ENCODE data around the gene STAG3.
"Not testable (repeated sequence)": the region's sequence is repeated elsewhere in the genome, so short reads cannot be mapped to it uniquely, and the experiment has no call there.

The STAG3 gene

GRCh38 chr7:100212631-100213286 is 35.0 kb downstream of the STAG3 start:
- DNase-seq (ENCODE audit: low read depth in 2 of 2): no peak

- no peak for DNase-seq (ENCODE audit: low read depth in 2 of 2)
Observed at GRCh38 chr7:100213672-100214071, 36.0 kb downstream of the STAG3 start.

GRCh38 chr7:100214356-100214755 is 36.6 kb downstream of the STAG3 start:
- DNase-seq (ENCODE audit: low read depth in 2 of 2): not testable (repeated sequence)

- DNase-seq (ENCODE audit: low read depth in 2 of 2): no peak
Observed at GRCh38 chr7:100215895-100216294, 38.2 kb downstream of the STAG3 start.

DNA sequence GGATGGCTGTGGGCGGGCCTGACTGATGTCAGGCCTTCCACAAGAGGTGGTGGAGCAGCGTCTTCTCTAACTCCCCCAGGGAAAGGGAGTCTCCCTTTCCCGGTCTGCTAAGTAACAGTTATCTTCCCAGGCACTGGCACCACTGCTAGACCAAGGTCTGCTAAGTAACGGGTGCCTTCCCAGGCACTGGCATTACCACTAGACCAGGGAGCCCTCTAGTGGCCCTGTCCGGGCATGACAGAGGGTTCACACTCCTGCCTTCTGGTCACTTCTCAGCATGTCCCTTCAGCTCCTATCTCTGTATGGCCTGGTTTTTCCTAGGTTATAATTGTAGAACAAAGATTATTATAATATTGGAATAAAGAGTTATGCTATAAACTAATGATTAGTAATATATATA is 40.2 kb downstream of the STAG3 start:
- DNase-seq (ENCODE audit: low read depth in 2 of 2): not testable (repeated sequence)

GRCh38 chr7:100219271-100219737 is 41.6 kb downstream of the STAG3 start:
- DNase-seq (ENCODE audit: low read depth in 2 of 2): no peak

GRCh38 chr7:100219801-100220585 is 42.3 kb downstream of the STAG3 start, which contains the start of gene PVRIG:
Gene PVRIG, plus strand, starts transcription at chr7:100219949. Its CDS starts 22 bp downstream, at chr7:100219971.
- not testable (repeated sequence) for DNase-seq (ENCODE audit: low read depth in 2 of 2)

GRCh38 chr7:100220586-100221230 is 43.0 kb downstream of the STAG3 start:
- no peak for DNase-seq (ENCODE audit: low read depth in 2 of 2)

- no peak for DNase-seq (ENCODE audit: low read depth in 2 of 2)
Observed at GRCh38 chr7:100221231-100221718, 43.6 kb downstream of the STAG3 start.

GRCh38 chr7:100221767-100222444 is 44.2 kb downstream of the STAG3 start:
- DNase-seq (ENCODE audit: low read depth in 2 of 2): no peak

- no peak for DNase-seq (ENCODE audit: low read depth in 2 of 2)
Observed at GRCh38 chr7:100222445-100223132, 44.9 kb downstream of the STAG3 start.

DNA sequence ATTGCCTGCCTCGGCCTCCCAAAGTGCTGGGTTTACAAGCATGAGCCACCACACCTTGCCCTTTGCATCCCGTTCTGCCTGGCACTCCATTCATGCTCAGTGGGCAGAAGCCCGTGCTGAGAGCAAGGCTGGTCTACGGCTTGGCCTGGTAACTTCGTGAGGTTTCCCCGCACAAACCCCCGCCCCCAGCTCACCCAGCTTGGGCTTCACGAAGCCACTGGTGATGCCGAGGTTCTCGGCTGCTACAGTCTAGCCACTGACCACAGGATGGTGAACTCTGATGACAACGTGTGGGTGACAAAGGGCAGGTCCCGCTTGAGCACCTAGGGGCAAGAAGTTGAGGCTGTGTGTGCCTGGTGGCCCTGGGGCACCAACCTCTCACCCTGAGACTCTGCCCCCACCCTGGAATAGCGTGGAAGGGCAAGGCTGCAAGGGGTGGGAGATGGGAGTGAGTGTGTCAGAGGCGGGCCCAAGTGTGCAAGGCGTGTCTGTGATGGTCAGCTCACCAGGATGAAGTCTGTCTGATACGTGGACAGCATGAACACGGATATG is 45.7 kb downstream of the STAG3 start:
- DNase-seq (ENCODE audit: low read depth in 2 of 2): not testable (repeated sequence)

DNA sequence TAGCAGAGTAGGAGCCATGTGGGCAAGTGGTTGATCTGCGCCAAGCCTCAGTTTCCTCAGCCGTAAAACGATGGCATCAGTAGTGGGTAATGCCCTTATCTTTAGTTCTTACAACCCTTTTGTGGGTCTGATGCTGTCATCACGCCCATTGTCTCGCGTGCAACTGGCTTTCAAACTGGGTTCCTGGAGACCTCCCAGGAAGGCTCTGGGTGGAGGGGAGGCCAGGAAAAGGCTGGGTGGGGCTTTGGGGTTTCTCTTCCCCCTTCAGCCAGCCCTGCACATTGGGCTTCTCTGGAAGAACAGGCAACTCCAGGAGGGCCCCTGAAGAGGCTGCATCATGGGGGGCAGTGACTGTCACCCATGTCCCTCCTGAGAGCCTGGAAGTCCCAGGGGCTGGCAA is 47.2 kb downstream of the STAG3 start:
- not testable (repeated sequence) for DNase-seq (ENCODE audit: low read depth in 2 of 2)

DNA sequence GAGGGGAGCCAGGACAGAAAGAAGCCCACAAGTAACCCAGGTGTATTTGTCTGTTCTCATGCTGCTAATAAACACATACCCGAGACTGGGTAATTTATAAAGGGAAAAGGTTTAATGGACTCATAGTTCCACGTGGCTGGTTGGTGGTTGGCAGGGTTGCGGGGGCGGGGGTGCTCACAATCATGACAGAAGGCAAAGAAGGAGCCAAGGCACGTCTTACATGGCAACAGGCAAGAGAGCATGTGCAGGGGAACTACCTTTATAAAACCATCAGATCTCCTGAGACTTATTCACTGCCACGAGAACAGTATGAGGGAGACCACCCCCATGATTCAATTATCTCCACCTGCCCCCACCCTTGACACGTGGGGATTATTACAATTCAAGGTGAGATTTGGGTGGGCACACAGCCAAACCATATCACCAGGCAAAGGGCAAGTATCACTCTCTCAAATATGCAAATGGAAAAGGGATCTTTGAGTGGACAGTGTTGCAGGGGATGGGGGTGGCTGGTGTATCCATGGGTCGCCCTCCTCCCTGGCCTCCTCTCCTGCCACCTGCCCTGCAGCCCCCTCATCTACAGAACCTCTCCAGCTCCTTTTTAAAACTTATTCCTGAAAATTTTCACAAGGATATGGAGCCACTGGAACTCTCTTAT is 57.1 kb downstream of the STAG3 start:
- not testable (repeated sequence) for DNase-seq (ENCODE audit: low read depth in 2 of 2)

- not testable (repeated sequence) for DNase-seq (ENCODE audit: low read depth in 2 of 2)
Observed at GRCh38 chr7:100239975-100240374, 62.3 kb downstream of the STAG3 start.

- not testable (repeated sequence) for DNase-seq (ENCODE audit: low read depth in 2 of 2)
Observed at GRCh38 chr7:100243385-100243784, 65.7 kb downstream of the STAG3 start.

GRCh38 chr7:100244988-100245605 is 67.4 kb downstream of the STAG3 start:
- not testable (repeated sequence) for DNase-seq (ENCODE audit: low read depth in 2 of 2)

GRCh38 chr7:100246121-100246864 is 68.6 kb downstream of the STAG3 start:
- not testable (repeated sequence) for DNase-seq (ENCODE audit: low read depth in 2 of 2)

GRCh38 chr7:100246865-100247137 is 69.1 kb downstream of the STAG3 start:
- not testable (repeated sequence) for DNase-seq (ENCODE audit: low read depth in 2 of 2)

Data from fibroblast of skin of left quadriceps (primary cell).